ENCODE results near the gene RNU5D-1. TPM values are rescaled to one million over a fixed set of nuclear protein-coding genes. Genes with fewer than 3 reads are reported as not detected.

Gene RNU5D-1
- polyA plus RNA-seq, 3 donors, result not detected

- H3K36me3 ChIP-seq (replicated peaks in 1 of 2; ENCODE audit: control insufficient read depth in 1 of 2, insufficient read depth in 2 of 2, low read length in 2 of 2), result no peaks in the 10 kb centered on the region
- H3K27ac Mint-ChIP-seq, result no peak overlapping the region
- TF ChIP-seq CTCF (IDR thresholded peaks at IDR 0.05), result no peak
- no peak overlapping the region for H3K4me2 ChIP-seq (replicated peaks; ENCODE audit: extremely low read depth, low read length, poor library complexity, severe bottlenecking)
- H3K27ac ChIP-seq (ENCODE audit: low read depth in 1 of 2, low read length in 2 of 2), result no peak overlapping the region
- no peak overlapping the region for H2AFZ ChIP-seq (ENCODE audit: insufficient read depth, low read depth, low read length, poor library complexity, severe bottlenecking)
- H3K4me1 Mint-ChIP-seq, result peaks cover 44% of the 10 kb centered on the region
- H3K9me3 ChIP-seq (replicated peaks in 1 of 2; ENCODE audit: control insufficient read depth in 1 of 2, insufficient read depth in 1 of 2, low read length in 2 of 2), result no peaks in the 10 kb centered on the region
- no peak for DNase-seq
- 97% methylated on average over 4 of the region's 4 CpGs for WGBS (ENCODE audit: insufficient coverage)
- intact Hi-C loops (cut with micrococcal nuclease), result no loop called here
- H3K9me3 Mint-ChIP-seq, result peaks cover 0 to 2% (median 0%) of the 10 kb centered on the region in 7 donors
- no peaks in the 10 kb centered on the region for H3K79me2 ChIP-seq (ENCODE audit: insufficient read depth, low read length)
- H3K9ac ChIP-seq (ENCODE audit: insufficient read depth, low read length, poor library complexity, severe bottlenecking), result no peak overlapping the region
- peaks cover 4 to 12% (median 7%) of the 10 kb centered on the region in 3 donors for H3K27me3 Mint-ChIP-seq (ENCODE audit: low read depth in 3 of 3)
- H3K27me3 ChIP-seq (ENCODE audit: control insufficient read depth in 2 of 2, insufficient read depth in 2 of 2, low read length in 2 of 2), result no peaks in the 10 kb centered on the region
- peaks cover 19 to 35% of the 10 kb centered on the region in 2 donors for H3K4me1 ChIP-seq (ENCODE audit: control insufficient read depth in 1 of 2, insufficient read depth in 2 of 2, low read length in 2 of 2)
- H4K20me1 ChIP-seq (ENCODE audit: insufficient read depth, low read length), result no peaks in the 10 kb centered on the region
- H3K36me3 Mint-ChIP-seq, result no peaks in the 10 kb centered on the region
- no peak overlapping the region for H3K4me3 ChIP-seq (replicated peaks in 1 of 3; ENCODE audit: low read depth in 2 of 3, low read length in 3 of 3)
- H3K4me3 Mint-ChIP-seq, result no peak overlapping the region
These were observed 13.8 kb downstream of the RNU5D-1 start for GRCh38 chr1:44717156-44717555.

GRCh38 chr1:44714944-44715571, 15.9 kb downstream of the RNU5D-1 start:
- Mint-ChIP-seq H3K4me1 (peaks cover 26% of the 10 kb centered on the region), H3K36me3 (no peaks in the 10 kb centered on the region), H3K27ac (peak overlapping the region in 1 of 7 donors; percentile 42), H3K27me3 (ENCODE audit: low read depth in 3 of 3) (peaks cover 5 to 14% (median 12%) of the 10 kb centered on the region in 3 donors), H3K9me3 (peaks cover 0 to 2% (median 0%) of the 10 kb centered on the region in 7 donors), H3K4me3 (no peak overlapping the region)
- Histone ChIP-seq H3K9ac (ENCODE audit: insufficient read depth, low read length, poor library complexity, severe bottlenecking) (no peak overlapping the region), H3K9me3 (replicated peaks in 1 of 2; ENCODE audit: control insufficient read depth in 1 of 2, insufficient read depth in 1 of 2, low read length in 2 of 2) (no peaks in the 10 kb centered on the region), H3K4me2 (replicated peaks; ENCODE audit: extremely low read depth, low read length, poor library complexity, severe bottlenecking) (peak overlapping the region; percentile 39), H3K27me3 (ENCODE audit: control insufficient read depth in 2 of 2, insufficient read depth in 2 of 2, low read length in 2 of 2) (no peaks in the 10 kb centered on the region), H2AFZ (ENCODE audit: insufficient read depth, low read depth, low read length, poor library complexity, severe bottlenecking) (peak overlapping the region; percentile 62), H3K4me3 (replicated peaks in 1 of 3; ENCODE audit: low read depth in 2 of 3, low read length in 3 of 3) (no peak overlapping the region), H3K4me1 (ENCODE audit: control insufficient read depth in 1 of 2, insufficient read depth in 2 of 2, low read length in 2 of 2) (peaks cover 8 to 19% of the 10 kb centered on the region in 2 donors), H4K20me1 (ENCODE audit: insufficient read depth, low read length) (no peaks in the 10 kb centered on the region), H3K27ac (ENCODE audit: low read depth in 1 of 2, low read length in 2 of 2) (no peak overlapping the region), H3K36me3 (replicated peaks in 1 of 2; ENCODE audit: control insufficient read depth in 1 of 2, insufficient read depth in 2 of 2, low read length in 2 of 2) (no peaks in the 10 kb centered on the region), H3K79me2 (ENCODE audit: insufficient read depth, low read length) (no peaks in the 10 kb centered on the region)
- DNase-seq, result peak; percentile 66 to 79 (median 79)
- peak; percentile 90 for TF ChIP-seq CTCF (IDR thresholded peaks at IDR 0.05)
- intact Hi-C loops (cut with micrococcal nuclease), result no loop called here
- WGBS (ENCODE audit: insufficient coverage), result 0% methylated on average over 7 of the region's 9 CpGs

All from CD14-positive monocyte (primary cell).